H1 (cell line): Measurements from ENCODE around the gene SOBP. TPM values are rescaled to one million over a fixed set of nuclear protein-coding genes. Genes with fewer than 3 reads are reported as not detected.

Experiments used
- polyA plus RNA-seq, 7 experiments: library from polyadenylated mRNA; depleted of rRNA in 3 of 7; stranded (reverse) in 5 of 7; unstranded in 2 of 7; fragments of >200 nt in 5 of 7; fragments of 200-250 nt in 2 of 7; gene quantifications; 1 replicate in 5 of 7; 2 replicates in 1 of 7; 4 replicates in 1 of 7; pipeline versions ENCODE4 v1.2.1 to v1.2.3, GENCODE V29; 2011 to 2013; ENCODE audit warnings: missing spikeins in 2 of 7, mixed read lengths in 2 of 7
- total RNA-seq: library from RNA; stranded (reverse); fragmentation: NEBNext Ultra II Directional; extraction: Animal tissue kit (Norgen Biotek cat#: 25700); gene quantifications from 2 replicates; pipeline ENCODE4 v1.2.1, GENCODE V29; 2021

The SOBP gene
- total and polyA plus RNA-seq, 2 of the 8 experiments (the other 6 are each of a cell fraction or from before 2014, with no cell fraction given) = 0.45 to 6.2 TPM

Other genes starting within 250 kb of the SOBP start
- 15.6 and 16.1 TPM in 2 replicates for gene PDSS2, start 30.6 kb upstream of the SOBP start, total RNA-seq
- gene PDSS2, start 30.6 kb upstream of the SOBP start, polyA plus RNA-seq (2011; rRNA removed) = 10.7 TPM in 2 replicates